ENCODE results near the gene GPR82.
"Not testable (repeated sequence)": the region's sequence is repeated elsewhere in the genome, so short reads cannot be mapped to it uniquely, and the experiment has no call there.

The GPR82 gene, protein sequence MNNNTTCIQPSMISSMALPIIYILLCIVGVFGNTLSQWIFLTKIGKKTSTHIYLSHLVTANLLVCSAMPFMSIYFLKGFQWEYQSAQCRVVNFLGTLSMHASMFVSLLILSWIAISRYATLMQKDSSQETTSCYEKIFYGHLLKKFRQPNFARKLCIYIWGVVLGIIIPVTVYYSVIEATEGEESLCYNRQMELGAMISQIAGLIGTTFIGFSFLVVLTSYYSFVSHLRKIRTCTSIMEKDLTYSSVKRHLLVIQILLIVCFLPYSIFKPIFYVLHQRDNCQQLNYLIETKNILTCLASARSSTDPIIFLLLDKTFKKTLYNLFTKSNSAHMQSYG

DNA sequence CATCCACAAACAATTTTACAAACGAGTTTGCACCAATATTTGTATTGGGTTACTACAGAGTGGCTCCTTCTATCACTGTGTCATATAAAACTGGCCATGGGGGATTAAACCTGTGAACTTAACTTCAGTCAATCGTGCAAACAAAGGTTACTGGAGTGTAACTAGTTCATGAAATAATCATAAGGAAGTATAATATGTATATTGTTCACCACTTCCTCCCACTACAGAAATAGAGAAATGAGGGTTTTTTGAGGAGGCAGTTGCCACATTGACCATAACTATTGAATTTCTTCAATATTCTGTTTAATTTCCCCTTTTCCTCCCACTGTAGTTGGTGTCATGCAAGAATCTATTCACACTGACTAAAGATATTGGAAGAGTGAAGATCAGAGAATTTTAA, at the start of gene GPR82:
TSS of gene GPR82 (plus strand) at position 356 of the 400 bp plus-strand sequence. CDS start 2,846 bp downstream, outside the sequence.
- H3K27ac Mint-ChIP-seq = no peak within 1 kb of the TSS

DNA sequence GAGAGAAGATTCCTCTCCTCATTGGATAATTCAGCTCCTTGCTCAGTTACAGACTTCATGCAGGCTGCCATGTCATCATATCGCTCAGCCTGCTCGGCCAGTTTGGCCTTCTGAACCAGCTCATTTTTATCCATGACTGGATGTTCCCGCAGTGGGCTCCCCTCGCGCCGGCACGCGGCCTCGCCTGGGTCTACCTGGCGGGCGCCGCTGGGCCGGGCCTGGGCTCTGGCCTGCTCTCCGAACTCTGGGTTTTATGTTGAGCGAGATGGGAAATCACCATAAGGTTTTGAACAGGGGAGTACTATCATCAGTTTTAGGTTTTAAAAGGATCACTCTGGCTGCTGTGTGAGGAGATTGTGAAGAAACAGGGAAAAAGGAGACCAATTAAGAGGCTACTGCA, 47.6 kb upstream of the GPR82 start:
- H3K4me3 Mint-ChIP-seq; H3K4me1 Mint-ChIP-seq; H3K27ac Mint-ChIP-seq; H3K9me3 Mint-ChIP-seq; H3K27me3 Mint-ChIP-seq (ENCODE audit: low read depth): not testable (repeated sequence)
- peaks cover 11% of the 10 kb centered on the region for H3K36me3 Mint-ChIP-seq (ENCODE audit: low read depth)

More for the DNA sequence above, at the start of gene GPR82:
- TF ChIP-seq, protein P1, sequence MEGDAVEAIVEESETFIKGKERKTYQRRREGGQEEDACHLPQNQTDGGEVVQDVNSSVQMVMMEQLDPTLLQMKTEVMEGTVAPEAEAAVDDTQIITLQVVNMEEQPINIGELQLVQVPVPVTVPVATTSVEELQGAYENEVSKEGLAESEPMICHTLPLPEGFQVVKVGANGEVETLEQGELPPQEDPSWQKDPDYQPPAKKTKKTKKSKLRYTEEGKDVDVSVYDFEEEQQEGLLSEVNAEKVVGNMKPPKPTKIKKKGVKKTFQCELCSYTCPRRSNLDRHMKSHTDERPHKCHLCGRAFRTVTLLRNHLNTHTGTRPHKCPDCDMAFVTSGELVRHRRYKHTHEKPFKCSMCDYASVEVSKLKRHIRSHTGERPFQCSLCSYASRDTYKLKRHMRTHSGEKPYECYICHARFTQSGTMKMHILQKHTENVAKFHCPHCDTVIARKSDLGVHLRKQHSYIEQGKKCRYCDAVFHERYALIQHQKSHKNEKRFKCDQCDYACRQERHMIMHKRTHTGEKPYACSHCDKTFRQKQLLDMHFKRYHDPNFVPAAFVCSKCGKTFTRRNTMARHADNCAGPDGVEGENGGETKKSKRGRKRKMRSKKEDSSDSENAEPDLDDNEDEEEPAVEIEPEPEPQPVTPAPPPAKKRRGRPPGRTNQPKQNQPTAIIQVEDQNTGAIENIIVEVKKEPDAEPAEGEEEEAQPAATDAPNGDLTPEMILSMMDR (IDR thresholded peaks at IDR 0.05; ENCODE audit: unreplicated experiment in 3 of 3) = no peak
- no peaks in the 10 kb centered on the region for H3K27me3 Mint-ChIP-seq (ENCODE audit: low read depth)
- H3K4me1 Mint-ChIP-seq = no peaks in the 10 kb centered on the region
- H3K9me3 Mint-ChIP-seq = peaks cover 7% of the 10 kb centered on the region
- H3K4me3 Mint-ChIP-seq = no peak within 1 kb of the TSS
- H3K36me3 Mint-ChIP-seq (ENCODE audit: low read depth) = peaks cover 15% of the 10 kb centered on the region

DNA sequence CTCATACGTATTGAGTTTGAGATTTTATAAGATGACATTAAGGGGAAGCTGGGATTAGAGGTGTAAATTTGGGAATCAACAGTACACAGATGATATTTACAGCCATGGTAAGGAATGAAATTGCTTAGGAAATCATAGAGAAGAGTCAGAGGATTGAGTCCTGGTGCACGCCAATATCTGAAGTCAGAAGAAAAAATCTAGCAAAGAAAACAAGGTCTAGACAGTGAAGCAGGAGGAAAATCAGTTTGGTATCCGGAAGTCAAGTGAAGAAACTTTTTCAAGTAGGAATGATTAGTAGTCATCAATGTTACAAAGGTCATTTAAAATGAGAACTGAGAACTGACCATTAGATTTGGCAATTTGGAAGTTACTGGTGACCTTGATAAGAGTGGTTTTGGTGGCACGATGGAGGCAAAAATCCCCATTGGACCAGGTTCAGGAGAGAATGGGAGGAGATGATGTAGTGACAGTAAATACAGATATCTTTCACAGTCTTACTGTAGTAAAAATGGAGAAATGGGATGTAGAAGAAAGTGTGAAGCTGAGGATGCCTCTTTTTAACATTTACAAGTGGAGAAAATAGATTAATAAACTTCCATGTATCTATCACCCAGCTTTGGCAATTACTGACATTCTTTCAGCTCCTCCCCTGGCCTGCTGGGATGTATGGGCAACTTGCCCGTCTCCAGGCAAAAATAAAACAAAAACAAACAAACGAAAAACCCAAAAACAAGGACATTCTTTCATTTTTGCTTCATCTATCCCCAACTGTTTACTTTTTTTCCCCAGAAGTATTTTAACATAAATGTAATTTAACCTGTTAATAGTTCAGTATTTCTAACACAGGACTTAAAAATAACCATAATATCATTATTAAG, 46.6 kb upstream of the GPR82 start:
- TF ChIP-seq, protein P1 (IDR thresholded peaks at IDR 0.05; ENCODE audit: unreplicated experiment in 3 of 3) = no peak
- H3K9me3 Mint-ChIP-seq = peaks cover 3% of the 10 kb centered on the region

DNA sequence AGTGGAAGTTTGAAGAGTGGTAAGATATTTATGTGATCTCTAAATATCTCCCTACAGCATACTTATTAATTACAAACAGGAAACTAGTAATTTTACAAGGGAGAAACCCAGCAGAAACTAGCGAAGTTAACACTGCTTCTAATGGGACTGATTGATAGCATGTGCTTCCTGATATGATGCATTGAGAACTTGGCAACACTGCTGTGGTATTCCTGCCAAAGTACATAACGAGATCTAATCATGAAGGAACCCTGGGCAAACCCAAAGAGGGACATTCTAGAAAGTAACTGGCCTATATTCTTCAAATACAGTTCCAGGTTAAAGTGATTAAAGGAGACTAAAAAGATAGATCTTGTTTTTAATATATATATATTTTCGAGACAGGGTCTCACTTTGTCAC, 39.8 kb upstream of the GPR82 start:
- TF ChIP-seq, protein P1 (IDR thresholded peaks at IDR 0.05; ENCODE audit: unreplicated experiment in 3 of 3) = no peak
- H3K36me3 Mint-ChIP-seq (ENCODE audit: low read depth) = peaks cover 8% of the 10 kb centered on the region
- H3K4me3 Mint-ChIP-seq = no peak overlapping the region
- H3K27ac Mint-ChIP-seq = no peak overlapping the region
- peaks cover 5% of the 10 kb centered on the region for H3K9me3 Mint-ChIP-seq
- no peaks in the 10 kb centered on the region for H3K4me1 Mint-ChIP-seq
- H3K27me3 Mint-ChIP-seq (ENCODE audit: low read depth) = no peaks in the 10 kb centered on the region

More for the DNA sequence above, 46.6 kb upstream of the GPR82 start:
- Mint-ChIP-seq H3K36me3 (ENCODE audit: low read depth) (peaks cover 13% of the 10 kb centered on the region), H3K4me1 (no peaks in the 10 kb centered on the region), H3K27ac (no peak overlapping the region), H3K27me3 (ENCODE audit: low read depth) (no peaks in the 10 kb centered on the region), H3K4me3 (no peak overlapping the region)

DNA sequence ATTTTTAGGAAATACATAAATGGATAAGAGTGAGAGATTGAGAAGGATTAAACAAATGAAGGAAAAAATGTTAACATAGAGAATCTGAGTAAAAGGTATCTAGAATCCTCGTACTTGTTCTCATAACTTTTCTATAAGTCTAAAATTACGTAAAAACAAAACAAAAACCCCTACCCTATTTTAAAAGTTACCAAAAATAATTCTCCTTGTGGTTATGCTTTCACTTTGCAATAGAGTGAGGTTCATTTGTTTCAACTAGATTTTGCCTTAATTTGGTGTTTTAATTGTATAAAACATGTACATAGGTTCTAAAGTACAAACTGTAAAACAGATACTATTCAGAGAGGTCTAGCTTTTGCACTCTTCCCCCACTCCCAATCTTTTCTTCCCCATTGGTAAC, 39.0 kb upstream of the GPR82 start:
- Mint-ChIP-seq H3K36me3 (ENCODE audit: low read depth) (peaks cover 8% of the 10 kb centered on the region), H3K27ac (no peak overlapping the region), H3K4me3 (no peak overlapping the region), H3K4me1 (no peaks in the 10 kb centered on the region), H3K27me3 (ENCODE audit: low read depth) (no peaks in the 10 kb centered on the region), H3K9me3 (peaks cover 5% of the 10 kb centered on the region)
- TF ChIP-seq, protein P1 (IDR thresholded peaks at IDR 0.05; ENCODE audit: unreplicated experiment in 3 of 3) = no peak

DNA sequence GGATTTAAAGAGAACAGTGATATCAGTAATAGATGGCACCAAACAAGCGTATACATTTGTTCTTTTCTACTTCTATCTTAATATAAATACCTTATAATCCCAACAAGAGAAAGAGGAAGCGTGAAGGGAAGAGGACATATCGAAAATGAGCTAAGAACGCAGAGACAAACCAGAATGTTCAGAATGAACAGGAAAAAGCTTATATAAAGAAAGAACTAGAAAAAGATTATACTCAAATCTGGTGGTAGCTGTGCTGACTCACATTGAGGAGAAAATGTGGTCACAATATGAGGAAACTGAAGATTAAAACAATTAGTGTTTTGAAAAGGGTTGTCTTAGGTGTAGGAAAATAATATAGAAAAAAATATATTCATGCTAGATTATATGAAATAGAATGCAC, 37.2 kb upstream of the GPR82 start:
- no peak overlapping the region for H3K27ac Mint-ChIP-seq
- H3K27me3 Mint-ChIP-seq (ENCODE audit: low read depth) = no peaks in the 10 kb centered on the region
- TF ChIP-seq, protein P1 (IDR thresholded peaks at IDR 0.05; ENCODE audit: unreplicated experiment in 3 of 3) = no peak
- H3K9me3 Mint-ChIP-seq = peaks cover 2% of the 10 kb centered on the region
- H3K4me1 Mint-ChIP-seq = no peaks in the 10 kb centered on the region
- H3K4me3 Mint-ChIP-seq = no peak overlapping the region
- peaks cover 4% of the 10 kb centered on the region for H3K36me3 Mint-ChIP-seq (ENCODE audit: low read depth)
